GM23338 (cell line): ENCODE data around the gene FXYD6. TPM values are rescaled to one million over a fixed set of nuclear protein-coding genes. Genes with fewer than 3 reads are reported as not detected.
A peak's percentile ranks its signal among the peaks of the same experiment; 100 is the strongest.

Experiments used
- ATAC-seq: fragments of 200-7000 bp; cut with Tn5 transposase; 3 replicates; pipeline ENCODE4 v1.9.1; 2020
- DNase-seq: peaks from one replicate; pipeline ENCODE4 v3.0.0-alpha.2; 2015; ENCODE audit warnings: low spot score
- H2AFZ ChIP-seq: fragments of 200-600 bp; sonication (generic); 2 replicates; pipeline ENCODE4 v1.8.0; 2016; ENCODE audit warnings: antibody characterized with exemption, mild to moderate bottlenecking, moderate library complexity
- H3F3A ChIP-seq: fragments of 200-600 bp; sonication (generic); replicated peaks from 2 replicates; pipeline ENCODE4 v1.8.0; 2017; ENCODE audit warnings: antibody characterized with exemption, mixed run types, low read depth
- H3K27ac ChIP-seq: fragments of 200-600 bp; sonication (generic); 2 replicates; pipeline ENCODE4 v1.6.1; 2016; ENCODE audit warnings: low read depth
- H3K27me3 ChIP-seq: fragments of 200-600 bp; sonication (generic); 2 replicates; pipeline ENCODE4 v1.8.0; 2016; ENCODE audit warnings: mild to moderate bottlenecking, mixed run types, moderate library complexity; ENCODE audit not compliant: insufficient read depth
- H3K36me3 ChIP-seq: fragments of 200-600 bp; sonication (generic); 2 replicates; pipeline ENCODE4 v1.8.0; 2016; ENCODE audit warnings: mild to moderate bottlenecking; ENCODE audit not compliant: insufficient read depth
- H3K4me1 ChIP-seq: fragments of 200-600 bp; sonication (generic); 2 replicates; pipeline ENCODE4 v1.8.0; 2016; ENCODE audit warnings: mild to moderate bottlenecking, moderate library complexity; ENCODE audit not compliant: insufficient read depth
- H3K4me2 ChIP-seq: fragments of 200-600 bp; sonication (generic); 2 replicates; pipeline ENCODE4 v1.7.1; 2017; ENCODE audit warnings: mixed run types
- H3K4me3 ChIP-seq: fragments of 200-600 bp; sonication (generic); 2 replicates; pipeline ENCODE4 v1.6.1; 2016; ENCODE audit warnings: mixed run types
- H3K79me2 ChIP-seq: fragments of 200-600 bp; sonication (generic); replicated peaks from 2 replicates; pipeline ENCODE4 v1.8.0; 2017; ENCODE audit warnings: mild to moderate bottlenecking; ENCODE audit not compliant: insufficient read depth
- H3K9me2 ChIP-seq: fragments of 200-600 bp; sonication (generic); 2 replicates; pipeline ENCODE4 v1.8.0; 2017; ENCODE audit not compliant: insufficient read depth
- H4K20me1 ChIP-seq: fragments of 200-600 bp; sonication (generic); replicated peaks from 2 replicates; pipeline ENCODE4 v1.8.0; 2017; ENCODE audit warnings: mild to moderate bottlenecking; ENCODE audit not compliant: insufficient read depth
- H3K27ac Mint-ChIP-seq: 2 replicates; pipeline ENCODE4 v1.8.0; 2020; ENCODE audit warnings: inconsistent platforms, mild to moderate bottlenecking, moderate library complexity, mixed read lengths
- H3K27me3 Mint-ChIP-seq: 3 replicates; pipeline ENCODE4 v1.8.0; 2022; ENCODE audit warnings: low read depth, mild to moderate bottlenecking, moderate library complexity, mixed read lengths, inconsistent platforms; ENCODE audit not compliant: insufficient read depth, poor library complexity
- H3K36me3 Mint-ChIP-seq: 3 replicates; pipeline ENCODE4 v1.8.0; 2021; ENCODE audit warnings: low read depth, mild to moderate bottlenecking, inconsistent platforms, moderate library complexity, mixed read lengths
- H3K4me1 Mint-ChIP-seq: 3 replicates; pipeline ENCODE4 v1.8.0; 2020; ENCODE audit warnings: mild to moderate bottlenecking, inconsistent platforms, mixed read lengths
- H3K4me3 Mint-ChIP-seq: 3 replicates; pipeline ENCODE4 v1.8.0; 2021; ENCODE audit warnings: moderate library complexity, mild to moderate bottlenecking, inconsistent platforms, mixed read lengths
- H3K9me3 Mint-ChIP-seq: 3 replicates; pipeline ENCODE4 v1.8.0; 2020; ENCODE audit warnings: moderate library complexity, mild to moderate bottlenecking, inconsistent platforms, mixed read lengths
- CREB1 ChIP-seq: fragments of 250-450 bp; sonication (Bioruptor Pico); IDR thresholded peaks from 2 replicates; pipeline ENCODE4 v1.5.0; 2020; ENCODE audit warnings: low read depth, mild to moderate bottlenecking, moderate library complexity
- EZH2 ChIP-seq: fragments of 200-600 bp; sonication (generic); IDR thresholded peaks from one replicate; pipeline ENCODE4 v1.8.0; 2017; ENCODE audit warnings: antibody characterized with exemption, mild to moderate bottlenecking, low read depth; ENCODE audit not compliant: unreplicated experiment
- EZH2phosphoT487 ChIP-seq: fragments of 200-600 bp; sonication (generic); IDR thresholded peaks from one replicate; pipeline ENCODE4 v1.8.1; 2018; ENCODE audit warnings: antibody characterized with exemption; ENCODE audit not compliant: unreplicated experiment
- JUNB ChIP-seq: IDR thresholded peaks from one replicate; pipeline ENCODE4 v1.6.1; 2016; ENCODE audit warnings: antibody characterized with exemption; ENCODE audit not compliant: unreplicated experiment
- NANOG ChIP-seq: IDR thresholded peaks from 2 replicates; pipeline ENCODE4 v1.6.1; 2016; ENCODE audit warnings: antibody characterized with exemption, borderline replicate concordance
- POLR2AphosphoS5 ChIP-seq: IDR thresholded peaks from 2 replicates; pipeline ENCODE4 v1.6.1; 2016; ENCODE audit warnings: antibody characterized with exemption, low read depth
- REST ChIP-seq: IDR thresholded peaks from one replicate; pipeline ENCODE4 v1.6.1; 2018; ENCODE audit warnings: antibody characterized with exemption; ENCODE audit not compliant: unreplicated experiment
- STAT1 ChIP-seq: IDR thresholded peaks from one replicate; pipeline ENCODE4 v1.6.1; 2016; ENCODE audit warnings: antibody characterized with exemption; ENCODE audit not compliant: unreplicated experiment
- ZNF114 ChIP-seq: fragments of 250-450 bp; sonication (Bioruptor Pico); IDR thresholded peaks from 2 replicates; pipeline ENCODE4 v1.5.0; 2020; ENCODE audit warnings: mild to moderate bottlenecking, moderate library complexity
- ZNF331 ChIP-seq: fragments of 250-450 bp; sonication (Bioruptor Pico); IDR thresholded peaks from 2 replicates; pipeline ENCODE4 v1.5.0; 2020; ENCODE audit warnings: low read depth, mild to moderate bottlenecking, moderate library complexity
- polyA plus RNA-seq: library from polyadenylated mRNA; unstranded; fragments of >200 nt; fragmentation: Nextera tagmentation; extraction: Ambion mirVana; gene quantifications from 2 replicates; pipeline ENCODE4 v1.2.1, GENCODE V29; 2016
- total RNA-seq: library from RNA; depleted of rRNA; stranded (reverse); fragments of >200 nt; shearing (Covaris generic); gene quantifications from 2 replicates; pipeline ENCODE4 v1.2.3, GENCODE V29; 2014
- TF ChIP-seq, protein P1 (sequence below): IDR thresholded peaks from 2 replicates; pipeline ENCODE4 v1.6.1; 2016; ENCODE audit warnings: antibody characterized with exemption
- TF ChIP-seq, protein P2 (sequence below): fragments of 250-450 bp; sonication (Bioruptor Pico); IDR thresholded peaks from 2 replicates; pipeline ENCODE4 v1.5.0; 2020; ENCODE audit warnings: mild to moderate bottlenecking, moderate library complexity
- TF ChIP-seq, protein P3 (sequence below), 2 experiments: fragments of 200-600 bp in 1 of 2; sonication (generic) in 1 of 2; conservative IDR thresholded peaks; 2 replicates each; pipeline versions ENCODE4 v1.5.1 to v1.6.1; 2016 to 2017; ENCODE audit warnings: antibody characterized with exemption in 2 of 2, low read depth in 2 of 2, mild to moderate bottlenecking in 2 of 2, moderate library complexity in 1 of 2

Gene FXYD6
- total and polyA plus RNA-seq, 2 experiments from 2014 or later = 26.2 to 30.7 TPM

GRCh38 chr11:117840881-117841550 lies 35.4 kb downstream of the FXYD6 start:
- Histone ChIP-seq H3F3A (no peaks in the 10 kb centered on the region), H3K9me2 (no peaks in the 10 kb centered on the region), H2AFZ (no peak overlapping the region), H4K20me1 (no peaks in the 10 kb centered on the region), H3K36me3 (no peaks in the 10 kb centered on the region), H3K4me1 (no peaks in the 10 kb centered on the region), H3K4me3 (no peak overlapping the region), H3K4me2 (no peak overlapping the region), H3K27me3 (no peaks in the 10 kb centered on the region), H3K79me2 (no peaks in the 10 kb centered on the region), H3K27ac (no peak overlapping the region)
- Mint-ChIP-seq H3K4me3 (no peak overlapping the region), H3K4me1 (peaks cover 13% of the 10 kb centered on the region), H3K36me3 (no peaks in the 10 kb centered on the region), H3K27ac (peak overlapping the region; percentile 86), H3K9me3 (no peaks in the 10 kb centered on the region), H3K27me3 (no peaks in the 10 kb centered on the region)
- TF ChIP-seq JUNB (no peak), ZNF114 (CRISPR knock-in tag) (no peak), STAT1 (no peak), CREB1 (CRISPR knock-in tag) (no peak), EZH2 (no peak), REST (no peak), POLR2AphosphoS5 (no peak), NANOG (no peak), ZNF331 (CRISPR knock-in tag) (no peak), EZH2phosphoT487 (no peak)
- TF ChIP-seq, protein P1, sequence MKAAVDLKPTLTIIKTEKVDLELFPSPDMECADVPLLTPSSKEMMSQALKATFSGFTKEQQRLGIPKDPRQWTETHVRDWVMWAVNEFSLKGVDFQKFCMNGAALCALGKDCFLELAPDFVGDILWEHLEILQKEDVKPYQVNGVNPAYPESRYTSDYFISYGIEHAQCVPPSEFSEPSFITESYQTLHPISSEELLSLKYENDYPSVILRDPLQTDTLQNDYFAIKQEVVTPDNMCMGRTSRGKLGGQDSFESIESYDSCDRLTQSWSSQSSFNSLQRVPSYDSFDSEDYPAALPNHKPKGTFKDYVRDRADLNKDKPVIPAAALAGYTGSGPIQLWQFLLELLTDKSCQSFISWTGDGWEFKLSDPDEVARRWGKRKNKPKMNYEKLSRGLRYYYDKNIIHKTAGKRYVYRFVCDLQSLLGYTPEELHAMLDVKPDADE = no peak
- TF ChIP-seq, protein P2, sequence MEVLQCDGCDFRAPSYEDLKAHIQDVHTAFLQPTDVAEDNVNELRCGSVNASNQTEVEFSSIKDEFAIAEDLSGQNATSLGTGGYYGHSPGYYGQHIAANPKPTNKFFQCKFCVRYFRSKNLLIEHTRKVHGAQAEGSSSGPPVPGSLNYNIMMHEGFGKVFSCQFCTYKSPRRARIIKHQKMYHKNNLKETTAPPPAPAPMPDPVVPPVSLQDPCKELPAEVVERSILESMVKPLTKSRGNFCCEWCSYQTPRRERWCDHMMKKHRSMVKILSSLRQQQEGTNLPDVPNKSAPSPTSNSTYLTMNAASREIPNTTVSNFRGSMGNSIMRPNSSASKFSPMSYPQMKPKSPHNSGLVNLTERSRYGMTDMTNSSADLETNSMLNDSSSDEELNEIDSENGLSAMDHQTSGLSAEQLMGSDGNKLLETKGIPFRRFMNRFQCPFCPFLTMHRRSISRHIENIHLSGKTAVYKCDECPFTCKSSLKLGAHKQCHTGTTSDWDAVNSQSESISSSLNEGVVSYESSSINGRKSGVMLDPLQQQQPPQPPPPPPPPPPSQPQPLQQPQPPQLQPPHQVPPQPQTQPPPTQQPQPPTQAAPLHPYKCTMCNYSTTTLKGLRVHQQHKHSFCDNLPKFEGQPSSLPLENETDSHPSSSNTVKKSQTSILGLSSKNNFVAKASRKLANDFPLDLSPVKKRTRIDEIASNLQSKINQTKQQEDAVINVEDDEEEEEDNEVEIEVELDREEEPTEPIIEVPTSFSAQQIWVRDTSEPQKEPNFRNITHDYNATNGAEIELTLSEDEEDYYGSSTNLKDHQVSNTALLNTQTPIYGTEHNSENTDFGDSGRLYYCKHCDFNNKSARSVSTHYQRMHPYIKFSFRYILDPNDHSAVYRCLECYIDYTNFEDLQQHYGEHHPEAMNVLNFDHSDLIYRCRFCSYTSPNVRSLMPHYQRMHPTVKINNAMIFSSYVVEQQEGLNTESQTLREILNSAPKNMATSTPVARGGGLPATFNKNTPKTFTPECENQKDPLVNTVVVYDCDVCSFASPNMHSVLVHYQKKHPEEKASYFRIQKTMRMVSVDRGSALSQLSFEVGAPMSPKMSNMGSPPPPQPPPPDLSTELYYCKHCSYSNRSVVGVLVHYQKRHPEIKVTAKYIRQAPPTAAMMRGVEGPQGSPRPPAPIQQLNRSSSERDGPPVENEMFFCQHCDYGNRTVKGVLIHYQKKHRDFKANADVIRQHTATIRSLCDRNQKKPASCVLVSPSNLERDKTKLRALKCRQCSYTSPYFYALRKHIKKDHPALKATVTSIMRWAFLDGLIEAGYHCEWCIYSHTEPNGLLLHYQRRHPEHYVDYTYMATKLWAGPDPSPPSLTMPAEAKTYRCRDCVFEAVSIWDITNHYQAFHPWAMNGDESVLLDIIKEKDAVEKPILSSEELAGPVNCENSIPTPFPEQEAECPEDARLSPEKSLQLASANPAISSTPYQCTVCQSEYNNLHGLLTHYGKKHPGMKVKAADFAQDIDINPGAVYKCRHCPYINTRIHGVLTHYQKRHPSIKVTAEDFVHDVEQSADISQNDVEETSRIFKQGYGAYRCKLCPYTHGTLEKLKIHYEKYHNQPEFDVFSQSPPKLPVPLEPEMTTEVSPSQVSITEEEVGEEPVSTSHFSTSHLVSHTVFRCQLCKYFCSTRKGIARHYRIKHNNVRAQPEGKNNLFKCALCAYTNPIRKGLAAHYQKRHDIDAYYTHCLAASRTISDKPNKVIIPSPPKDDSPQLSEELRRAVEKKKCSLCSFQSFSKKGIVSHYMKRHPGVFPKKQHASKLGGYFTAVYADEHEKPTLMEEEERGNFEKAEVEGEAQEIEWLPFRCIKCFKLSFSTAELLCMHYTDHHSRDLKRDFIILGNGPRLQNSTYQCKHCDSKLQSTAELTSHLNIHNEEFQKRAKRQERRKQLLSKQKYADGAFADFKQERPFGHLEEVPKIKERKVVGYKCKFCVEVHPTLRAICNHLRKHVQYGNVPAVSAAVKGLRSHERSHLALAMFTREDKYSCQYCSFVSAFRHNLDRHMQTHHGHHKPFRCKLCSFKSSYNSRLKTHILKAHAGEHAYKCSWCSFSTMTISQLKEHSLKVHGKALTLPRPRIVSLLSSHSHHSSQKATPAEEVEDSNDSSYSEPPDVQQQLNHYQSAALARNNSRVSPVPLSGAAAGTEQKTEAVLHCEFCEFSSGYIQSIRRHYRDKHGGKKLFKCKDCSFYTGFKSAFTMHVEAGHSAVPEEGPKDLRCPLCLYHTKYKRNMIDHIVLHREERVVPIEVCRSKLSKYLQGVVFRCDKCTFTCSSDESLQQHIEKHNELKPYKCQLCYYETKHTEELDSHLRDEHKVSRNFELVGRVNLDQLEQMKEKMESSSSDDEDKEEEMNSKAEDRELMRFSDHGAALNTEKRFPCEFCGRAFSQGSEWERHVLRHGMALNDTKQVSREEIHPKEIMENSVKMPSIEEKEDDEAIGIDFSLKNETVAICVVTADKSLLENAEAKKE (CRISPR knock-in tag) = no peak
- TF ChIP-seq, protein P3, sequence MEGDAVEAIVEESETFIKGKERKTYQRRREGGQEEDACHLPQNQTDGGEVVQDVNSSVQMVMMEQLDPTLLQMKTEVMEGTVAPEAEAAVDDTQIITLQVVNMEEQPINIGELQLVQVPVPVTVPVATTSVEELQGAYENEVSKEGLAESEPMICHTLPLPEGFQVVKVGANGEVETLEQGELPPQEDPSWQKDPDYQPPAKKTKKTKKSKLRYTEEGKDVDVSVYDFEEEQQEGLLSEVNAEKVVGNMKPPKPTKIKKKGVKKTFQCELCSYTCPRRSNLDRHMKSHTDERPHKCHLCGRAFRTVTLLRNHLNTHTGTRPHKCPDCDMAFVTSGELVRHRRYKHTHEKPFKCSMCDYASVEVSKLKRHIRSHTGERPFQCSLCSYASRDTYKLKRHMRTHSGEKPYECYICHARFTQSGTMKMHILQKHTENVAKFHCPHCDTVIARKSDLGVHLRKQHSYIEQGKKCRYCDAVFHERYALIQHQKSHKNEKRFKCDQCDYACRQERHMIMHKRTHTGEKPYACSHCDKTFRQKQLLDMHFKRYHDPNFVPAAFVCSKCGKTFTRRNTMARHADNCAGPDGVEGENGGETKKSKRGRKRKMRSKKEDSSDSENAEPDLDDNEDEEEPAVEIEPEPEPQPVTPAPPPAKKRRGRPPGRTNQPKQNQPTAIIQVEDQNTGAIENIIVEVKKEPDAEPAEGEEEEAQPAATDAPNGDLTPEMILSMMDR (conservative IDR thresholded peaks at IDR 0.05; ENCODE audit: low read depth in 2 of 2) = no peak
- no peak for DNase-seq
- no peak for ATAC-seq
